ENCODE results near the gene ETFA.

ETFA gene

DNA sequence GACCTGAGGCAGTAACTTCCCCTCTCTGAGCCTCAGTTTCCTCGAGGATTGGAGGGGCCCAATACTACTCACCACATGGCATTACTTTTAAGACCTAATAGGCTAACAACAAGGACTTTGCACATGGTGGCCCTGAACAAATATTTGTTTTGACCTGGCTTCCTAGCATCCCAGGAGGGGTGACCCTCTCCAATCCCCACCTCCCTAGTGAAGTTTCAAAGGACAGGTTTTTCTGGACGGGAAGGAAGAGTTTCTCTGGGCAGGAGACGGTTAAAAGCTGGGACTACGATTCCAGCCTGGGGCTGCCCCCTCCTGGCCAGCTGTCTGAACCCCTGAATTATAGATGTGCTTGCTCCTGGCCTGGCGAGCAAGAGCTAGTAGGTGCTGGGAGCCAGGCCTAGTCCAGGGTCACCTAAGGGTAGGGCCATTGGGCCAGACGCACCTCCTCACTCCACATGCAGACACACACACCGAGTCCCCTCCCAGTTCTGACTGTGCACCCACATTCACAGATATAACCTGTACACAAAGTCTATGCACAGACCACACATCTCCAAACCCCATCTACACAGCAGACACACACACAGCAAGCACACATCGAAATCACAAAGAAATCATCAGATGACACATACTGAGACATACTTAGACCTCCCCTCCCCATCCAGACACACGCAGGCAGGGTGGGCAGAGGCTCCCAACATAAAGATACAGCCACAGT lies 22.6 kb upstream of the ETFA start:
- Histone ChIP-seq H3K4me1 (ENCODE audit: control insufficient read depth, insufficient read depth, low read length, poor library complexity, severe bottlenecking) (peaks cover 8% of the 10 kb centered on the region), H3K9me3 (ENCODE audit: control insufficient read depth, low read length) (no peaks in the 10 kb centered on the region), H3K4me3 (ENCODE audit: extremely low read depth, insufficient read depth, low read length, poor library complexity, severe bottlenecking) (no peak overlapping the region), H3K27ac (ENCODE audit: low read depth, low read length, severe bottlenecking) (no peak overlapping the region), H3K36me3 (ENCODE audit: control insufficient read depth, insufficient read depth, low read length) (no peaks in the 10 kb centered on the region)
- WGBS, 2 experiments (ENCODE audit: insufficient coverage in 2 of 2), result 37 to 58% methylated on average over 3 to 4 of the region's 9 CpGs

DNA sequence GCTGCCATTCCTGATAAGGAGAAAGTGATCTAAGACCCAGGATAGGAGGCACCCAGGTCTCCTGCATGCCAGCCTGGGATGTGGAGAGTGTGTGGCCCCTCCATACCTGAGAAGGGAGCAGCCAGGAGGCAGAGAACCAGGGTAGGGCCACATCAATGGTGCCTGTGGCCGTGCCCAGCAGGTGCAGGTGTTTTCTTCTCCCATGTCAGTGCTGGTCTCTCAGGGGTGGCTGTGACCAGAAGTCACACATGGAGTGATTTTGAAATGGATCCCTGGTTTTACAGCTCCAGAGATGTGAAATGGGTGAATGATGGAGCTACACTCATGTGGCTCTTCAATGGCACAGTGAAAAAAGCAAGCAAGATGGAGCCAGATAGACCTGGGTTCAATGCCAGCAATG lies 22.0 kb upstream of the ETFA start:
- Histone ChIP-seq H3K9me3 (ENCODE audit: control insufficient read depth, low read length) (no peaks in the 10 kb centered on the region), H3K4me3 (ENCODE audit: extremely low read depth, insufficient read depth, low read length, poor library complexity, severe bottlenecking) (no peak overlapping the region), H3K4me1 (ENCODE audit: control insufficient read depth, insufficient read depth, low read length, poor library complexity, severe bottlenecking) (peaks cover 10% of the 10 kb centered on the region), H3K36me3 (ENCODE audit: control insufficient read depth, insufficient read depth, low read length) (no peaks in the 10 kb centered on the region), H3K27ac (ENCODE audit: low read depth, low read length, severe bottlenecking) (no peak overlapping the region)
- WGBS, 2 experiments (ENCODE audit: insufficient coverage in 2 of 2), result 90 to 100% methylated on average over 1 of the region's 1 CpG

DNA sequence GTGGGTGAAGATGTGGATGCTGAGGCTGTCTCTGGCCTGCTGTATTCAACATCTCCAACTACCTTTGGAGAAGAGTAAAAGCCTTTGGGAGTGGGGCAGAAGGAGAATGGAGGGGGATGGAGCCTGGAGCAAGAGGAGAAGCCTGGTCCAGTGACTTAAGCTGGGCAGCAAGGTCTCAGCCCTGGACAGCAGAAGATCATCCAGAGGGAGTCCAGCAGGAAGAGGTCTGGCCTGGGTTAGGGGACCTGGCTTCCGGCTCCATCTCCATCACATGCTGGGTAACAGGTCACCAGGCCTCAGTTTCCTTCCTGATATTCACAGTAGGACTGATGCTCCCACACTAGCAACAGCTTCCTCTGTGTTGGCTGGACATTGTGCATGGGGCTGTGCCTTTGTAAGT lies 21.5 kb upstream of the ETFA start:
- Histone ChIP-seq H3K9me3 (ENCODE audit: control insufficient read depth, low read length) (no peaks in the 10 kb centered on the region), H3K27ac (ENCODE audit: low read depth, low read length, severe bottlenecking) (no peak overlapping the region), H3K4me3 (ENCODE audit: extremely low read depth, insufficient read depth, low read length, poor library complexity, severe bottlenecking) (no peak overlapping the region), H3K36me3 (ENCODE audit: control insufficient read depth, insufficient read depth, low read length) (no peaks in the 10 kb centered on the region), H3K4me1 (ENCODE audit: control insufficient read depth, insufficient read depth, low read length, poor library complexity, severe bottlenecking) (peaks cover 15% of the 10 kb centered on the region)
- 80 to 100% methylated on average over 1 of the region's 1 CpG for WGBS, 2 experiments (ENCODE audit: insufficient coverage in 2 of 2)

DNA sequence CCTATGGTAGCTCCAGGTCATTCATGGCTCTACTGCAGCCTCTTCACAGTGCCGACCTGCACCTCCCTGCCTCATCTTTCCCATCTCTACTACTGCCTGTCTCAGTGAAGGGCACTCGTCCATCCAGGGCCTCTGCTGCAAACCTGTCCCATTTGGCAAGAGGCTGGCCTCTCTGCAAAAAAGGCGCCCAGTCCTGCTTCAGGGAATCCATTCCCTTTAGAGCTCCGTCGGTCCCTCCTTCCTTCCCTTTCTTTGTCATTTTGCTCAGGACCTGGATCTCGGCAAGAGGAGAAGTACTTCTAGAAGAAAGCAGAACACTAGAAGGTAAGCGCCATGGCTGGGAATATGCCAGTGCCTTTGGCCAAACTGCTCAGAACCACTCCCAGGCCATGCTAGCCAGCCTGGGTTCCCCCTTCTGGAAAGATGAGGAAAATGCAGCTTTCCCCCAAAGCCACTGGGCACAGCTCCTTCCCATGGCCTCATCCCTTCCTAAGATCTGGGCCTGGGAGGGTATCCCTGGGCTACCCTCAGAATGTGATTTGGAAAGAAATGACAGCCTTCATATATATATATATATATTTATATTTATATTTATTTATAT lies 18.9 kb upstream of the ETFA start:
- no peak overlapping the region for H3K27ac ChIP-seq (ENCODE audit: low read depth, low read length, severe bottlenecking)
- H3K36me3 ChIP-seq (ENCODE audit: control insufficient read depth, insufficient read depth, low read length), result no peaks in the 10 kb centered on the region
- H3K9me3 ChIP-seq (ENCODE audit: control insufficient read depth, low read length), result no peaks in the 10 kb centered on the region
- 73 to 80% methylated on average over 5 to 7 of the region's 7 CpGs for WGBS, 2 experiments (ENCODE audit: insufficient coverage in 2 of 2)
- H3K4me1 ChIP-seq (ENCODE audit: control insufficient read depth, insufficient read depth, low read length, poor library complexity, severe bottlenecking), result peaks cover 9% of the 10 kb centered on the region
- no peak overlapping the region for H3K4me3 ChIP-seq (ENCODE audit: extremely low read depth, insufficient read depth, low read length, poor library complexity, severe bottlenecking)

DNA sequence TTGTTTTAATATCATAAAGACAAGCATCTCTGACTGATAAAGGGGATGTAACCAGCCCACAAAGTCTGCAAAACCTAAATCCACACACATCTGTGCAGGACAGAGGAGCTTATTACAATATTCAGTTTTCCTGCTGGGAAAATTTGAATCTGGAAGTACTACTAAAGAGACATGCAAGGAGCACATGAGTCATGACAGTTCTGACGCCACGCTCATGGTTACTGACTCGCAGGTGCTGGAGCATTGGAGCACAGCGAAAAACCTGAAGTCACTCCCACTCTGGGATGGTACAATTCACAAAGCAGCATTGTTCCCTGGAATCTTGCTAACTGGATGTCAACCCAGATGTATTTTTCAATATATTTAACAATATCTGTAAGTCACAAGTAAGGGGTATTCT lies 17.7 kb upstream of the ETFA start:
- no peaks in the 10 kb centered on the region for H3K36me3 ChIP-seq (ENCODE audit: control insufficient read depth, insufficient read depth, low read length)
- peaks cover 9% of the 10 kb centered on the region for H3K4me1 ChIP-seq (ENCODE audit: control insufficient read depth, insufficient read depth, low read length, poor library complexity, severe bottlenecking)
- no peaks in the 10 kb centered on the region for H3K9me3 ChIP-seq (ENCODE audit: control insufficient read depth, low read length)
- no peak overlapping the region for H3K4me3 ChIP-seq (ENCODE audit: extremely low read depth, insufficient read depth, low read length, poor library complexity, severe bottlenecking)
- 77 to 97% methylated on average over 3 to 4 of the region's 4 CpGs for WGBS, 2 experiments (ENCODE audit: insufficient coverage in 2 of 2)
- H3K27ac ChIP-seq (ENCODE audit: low read depth, low read length, severe bottlenecking), result no peak overlapping the region

DNA sequence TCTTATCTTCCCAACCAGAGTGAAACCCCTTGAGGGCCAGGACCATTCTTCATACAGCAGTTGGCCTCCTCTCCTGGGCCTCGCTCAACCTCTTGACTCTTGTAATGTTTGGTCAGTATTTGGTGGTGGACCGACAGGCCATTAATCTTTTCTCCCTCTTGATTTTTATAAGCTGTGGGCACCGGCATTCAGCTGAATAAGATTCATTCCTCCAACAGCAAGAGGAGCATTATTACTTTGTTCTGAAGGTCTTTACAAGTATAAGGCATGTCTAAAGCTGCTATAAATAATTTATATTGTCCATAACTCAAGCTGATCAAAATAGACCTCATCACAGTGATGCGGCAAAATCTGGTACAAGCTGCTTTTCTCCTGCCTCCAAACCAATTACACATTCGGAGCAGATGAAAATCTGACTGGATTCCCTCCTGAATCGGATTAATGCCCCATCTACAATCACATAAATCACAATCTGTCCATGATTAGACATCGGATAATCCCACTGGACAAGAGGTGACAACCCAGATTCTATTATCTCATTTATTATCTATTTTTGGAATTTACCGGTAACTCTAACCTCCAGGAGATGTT lies 16.9 kb upstream of the ETFA start:
- H3K4me1 ChIP-seq (ENCODE audit: control insufficient read depth, insufficient read depth, low read length, poor library complexity, severe bottlenecking), result peaks cover 9% of the 10 kb centered on the region
- no peak overlapping the region for H3K4me3 ChIP-seq (ENCODE audit: extremely low read depth, insufficient read depth, low read length, poor library complexity, severe bottlenecking)
- WGBS, 2 experiments (ENCODE audit: insufficient coverage in 2 of 2), result 86 to 98% methylated on average over 4 of the region's 8 CpGs
- no peaks in the 10 kb centered on the region for H3K9me3 ChIP-seq (ENCODE audit: control insufficient read depth, low read length)
- H3K27ac ChIP-seq (ENCODE audit: low read depth, low read length, severe bottlenecking), result no peak overlapping the region
- no peaks in the 10 kb centered on the region for H3K36me3 ChIP-seq (ENCODE audit: control insufficient read depth, insufficient read depth, low read length)

DNA sequence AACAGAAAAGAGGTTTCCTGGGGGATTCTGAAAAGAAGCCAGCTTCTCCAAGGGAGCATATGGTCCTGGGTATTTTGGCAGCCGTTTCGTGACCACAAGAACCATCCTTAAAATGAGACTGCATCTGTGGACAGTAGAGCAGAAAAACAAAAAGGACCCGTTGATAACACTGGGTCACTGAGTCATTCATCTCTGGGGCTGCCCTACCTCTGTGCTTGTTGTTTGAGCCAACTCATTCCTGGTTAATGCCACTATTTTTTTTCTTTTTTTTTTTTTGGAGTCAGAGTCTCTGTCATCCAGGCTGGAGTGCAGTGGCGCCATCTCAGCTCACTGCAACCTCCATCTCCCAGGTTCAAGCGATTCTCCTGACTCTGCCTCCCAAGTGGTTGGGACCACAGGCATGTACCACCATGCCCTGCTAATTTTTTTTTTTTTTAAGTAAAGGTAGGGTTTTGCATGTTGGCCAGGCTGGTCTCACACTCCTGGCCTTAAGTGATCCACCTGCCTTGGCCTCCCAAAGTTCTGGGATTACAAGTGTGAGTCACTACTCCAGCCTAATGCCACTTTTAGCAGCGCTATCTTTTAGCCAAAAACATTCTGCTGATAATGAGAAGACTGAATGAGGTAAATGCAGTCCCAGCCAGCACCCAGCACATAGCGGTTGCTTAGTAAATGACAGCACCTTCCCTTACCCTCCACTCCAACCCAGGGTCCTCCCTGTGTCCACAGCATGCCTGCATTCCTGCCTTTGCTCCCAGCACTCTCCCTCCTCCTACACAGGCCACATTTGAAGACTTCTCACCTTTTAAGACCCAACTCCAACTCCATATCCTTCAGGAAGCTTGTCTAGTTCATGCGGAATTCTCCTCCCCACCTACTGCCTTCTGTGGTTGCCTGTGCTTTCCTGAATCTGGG lies 16.2 kb upstream of the ETFA start:
- Histone ChIP-seq H3K9me3 (ENCODE audit: control insufficient read depth, low read length) (no peaks in the 10 kb centered on the region), H3K36me3 (ENCODE audit: control insufficient read depth, insufficient read depth, low read length) (no peaks in the 10 kb centered on the region), H3K27ac (ENCODE audit: low read depth, low read length, severe bottlenecking) (no peak overlapping the region), H3K4me1 (ENCODE audit: control insufficient read depth, insufficient read depth, low read length, poor library complexity, severe bottlenecking) (peaks cover 9% of the 10 kb centered on the region), H3K4me3 (ENCODE audit: extremely low read depth, insufficient read depth, low read length, poor library complexity, severe bottlenecking) (no peak overlapping the region)
- 70 to 75% methylated on average over 5 to 6 of the region's 8 CpGs for WGBS, 2 experiments (ENCODE audit: insufficient coverage in 2 of 2)

DNA sequence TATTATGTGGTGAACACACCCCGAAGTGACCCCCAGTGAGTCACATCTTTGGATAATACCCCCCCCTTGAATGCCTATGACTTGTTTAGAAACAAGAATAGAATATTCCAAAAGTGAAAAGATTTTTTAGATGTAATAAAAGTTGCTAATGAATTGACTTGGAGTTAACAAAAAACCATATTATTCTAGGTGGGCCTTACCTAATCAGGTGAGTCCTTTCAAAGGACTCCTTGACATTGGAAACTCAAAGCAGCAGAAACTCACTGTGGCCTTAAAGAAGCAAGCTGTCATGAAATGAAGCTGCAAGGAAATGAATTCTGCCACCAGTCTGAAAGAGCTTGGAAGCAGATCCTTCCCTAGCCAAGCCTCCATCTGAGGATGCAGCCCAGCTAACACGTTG lies 14.4 kb upstream of the ETFA start:
- no peak overlapping the region for H3K4me3 ChIP-seq (ENCODE audit: extremely low read depth, insufficient read depth, low read length, poor library complexity, severe bottlenecking)
- no peaks in the 10 kb centered on the region for H3K36me3 ChIP-seq (ENCODE audit: control insufficient read depth, insufficient read depth, low read length)
- peaks cover 9% of the 10 kb centered on the region for H3K4me1 ChIP-seq (ENCODE audit: control insufficient read depth, insufficient read depth, low read length, poor library complexity, severe bottlenecking)
- no peak overlapping the region for H3K27ac ChIP-seq (ENCODE audit: low read depth, low read length, severe bottlenecking)
- WGBS, 2 experiments (ENCODE audit: insufficient coverage in 2 of 2), result 78 to 80% methylated on average over 1 of the region's 2 CpGs
- H3K9me3 ChIP-seq (ENCODE audit: control insufficient read depth, low read length), result no peaks in the 10 kb centered on the region

DNA sequence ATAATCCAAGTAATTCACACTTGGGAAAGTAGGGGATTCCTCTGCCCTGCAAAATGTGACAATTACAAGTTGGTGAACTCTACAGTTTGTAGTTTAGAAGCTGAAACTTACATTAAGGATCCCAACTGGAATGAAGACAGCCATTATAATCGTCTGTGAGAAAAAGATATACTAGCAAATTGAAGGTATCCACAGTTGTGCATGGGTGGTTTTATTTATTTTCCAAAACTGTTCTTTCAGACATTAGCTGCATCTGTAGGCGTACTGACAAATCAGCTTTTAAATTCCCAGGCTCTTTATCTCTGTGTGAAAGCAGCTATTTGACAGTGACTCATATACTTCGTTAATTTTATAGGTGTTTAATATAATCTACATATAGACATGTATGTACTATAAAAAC lies 12.8 kb upstream of the ETFA start:
- 100% methylated on average over 1 of the region's 3 CpGs; no CpG with 5 or more reads in 1 of the 2 experiments for WGBS, 2 experiments (ENCODE audit: insufficient coverage in 2 of 2)
- Histone ChIP-seq H3K4me3 (ENCODE audit: extremely low read depth, insufficient read depth, low read length, poor library complexity, severe bottlenecking) (no peak overlapping the region), H3K36me3 (ENCODE audit: control insufficient read depth, insufficient read depth, low read length) (no peaks in the 10 kb centered on the region), H3K4me1 (ENCODE audit: control insufficient read depth, insufficient read depth, low read length, poor library complexity, severe bottlenecking) (peaks cover 9% of the 10 kb centered on the region), H3K9me3 (ENCODE audit: control insufficient read depth, low read length) (no peaks in the 10 kb centered on the region), H3K27ac (ENCODE audit: low read depth, low read length, severe bottlenecking) (no peak overlapping the region)

DNA sequence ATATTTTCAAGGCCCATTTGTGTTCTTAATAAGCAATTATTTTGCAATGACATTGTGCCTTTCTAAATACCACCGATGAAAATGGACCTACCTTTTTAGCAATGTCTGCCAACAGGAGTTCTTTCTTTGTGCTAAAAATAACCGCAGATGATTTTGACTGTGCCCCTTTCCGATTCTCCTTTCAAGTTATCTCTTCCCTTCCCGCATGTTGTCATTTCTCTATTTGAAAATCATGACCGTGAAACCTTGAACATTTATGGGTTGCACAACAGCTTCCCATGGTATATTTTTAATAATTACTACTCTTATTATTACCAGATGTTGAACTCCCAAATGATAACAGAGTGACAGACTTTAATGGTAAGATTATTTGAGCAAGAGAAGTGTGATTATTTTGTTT lies 10.3 kb upstream of the ETFA start:
- Histone ChIP-seq H3K36me3 (ENCODE audit: control insufficient read depth, insufficient read depth, low read length) (no peaks in the 10 kb centered on the region), H3K27ac (ENCODE audit: low read depth, low read length, severe bottlenecking) (no peak overlapping the region), H3K9me3 (ENCODE audit: control insufficient read depth, low read length) (no peaks in the 10 kb centered on the region), H3K4me3 (ENCODE audit: extremely low read depth, insufficient read depth, low read length, poor library complexity, severe bottlenecking) (no peak overlapping the region), H3K4me1 (ENCODE audit: control insufficient read depth, insufficient read depth, low read length, poor library complexity, severe bottlenecking) (no peaks in the 10 kb centered on the region)
- 93 to 98% methylated on average over 3 to 4 of the region's 5 CpGs for WGBS, 2 experiments (ENCODE audit: insufficient coverage in 2 of 2)
